GM12878 (cell line): ENCODE results near the gene CTSW. TPM values are rescaled to one million over a fixed set of nuclear protein-coding genes. Genes with fewer than 3 reads are reported as not detected.

ENCODE experiments used
- ATAC-seq: fragments of 200-7000 bp; cut with Tn5 transposase; 3 replicates; pipeline ENCODE4 v1.9.1; 2020; ENCODE audit warnings: mild to moderate bottlenecking, moderate library complexity
- BruUV-seq: library from RNA; stranded (reverse); fragments of 400-500 nt; replicated peaks from 2 replicates; lab custom pipeline; 2021; lab: Mats Ljungman, UMichigan
- CTCF ChIA-PET: fragments of 300-600 bp; sonication (Branson Sonifier 250); formaldehyde crosslinking; extraction: SDS; loops from one replicate; lab custom pipeline; 2021; ENCODE audit warnings: inconsistent platforms; lab: Yijun Ruan, JAX
- POLR2A ChIA-PET: fragments of 350-600 bp; formaldehyde crosslinking; extraction: SDS; loops from one replicate; lab custom pipeline; 2021; ENCODE audit warnings: inconsistent platforms; lab: Charles Lee
- RAD21 ChIA-PET: fragments of 300-600 bp; sonication (Branson Sonifier 250); formaldehyde crosslinking; loops from one replicate; lab custom pipeline; 2023; ENCODE audit warnings: antibody characterized with exemption; ENCODE audit not compliant: unreplicated experiment; lab: Charles Lee
- SMC1A ChIA-PET: fragments of 300-600 bp; sonication (Branson Sonifier 250); formaldehyde crosslinking; loops from one replicate; lab custom pipeline; 2023; ENCODE audit not compliant: unreplicated experiment, uncharacterized antibody; lab: Charles Lee
- DNase-seq: peaks from one replicate; pipeline ENCODE4 v3.0.0-alpha.2; 2011; ENCODE audit warnings: low read depth, low spot score
- FAIRE-seq: peaks from 3 replicates; lab custom pipeline; 2011; peaks lifted over from hg19 to GRCh38; lab: Jason Lieb, UNC
- H2AFZ ChIP-seq: 2 replicates; pipeline ENCODE4 v1.6.0; 2011; ENCODE audit warnings: low read depth, low read length, control low read depth; ENCODE audit not compliant: control insufficient read depth
- H3K27ac ChIP-seq: 2 replicates; pipeline ENCODE4 v1.5.1; 2011; ENCODE audit warnings: control low read depth; ENCODE audit not compliant: control insufficient read depth, insufficient read depth
- H3K27me3 ChIP-seq, 2 experiments: replicated peaks in 1 of 2; 2 replicates each; pipeline versions ENCODE4 v1.6.0 to v1.6.1; 2011; ENCODE audit warnings: low read length in 1 of 2; ENCODE audit not compliant: control insufficient read depth in 2 of 2, insufficient read depth in 2 of 2
- H3K36me3 ChIP-seq, 2 experiments: 2 replicates each; pipeline ENCODE4 v1.5.1; 2011; ENCODE audit warnings: low read length in 1 of 2; ENCODE audit not compliant: control insufficient read depth in 2 of 2, insufficient read depth in 2 of 2
- H3K4me1 ChIP-seq: 2 replicates; pipeline ENCODE4 v1.6.1; 2011; ENCODE audit warnings: mild to moderate bottlenecking, low read length, moderate library complexity, mixed read lengths; ENCODE audit not compliant: control insufficient read depth, insufficient read depth
- H3K4me2 ChIP-seq: 2 replicates; pipeline ENCODE4 v1.6.0; 2011; ENCODE audit warnings: control low read depth; ENCODE audit not compliant: control insufficient read depth, insufficient read depth
- H3K4me3 ChIP-seq: fragments of 200-600 bp; sonication (generic); 2 replicates; pipeline ENCODE4 v1.5.1; 2016
- H3K79me2 ChIP-seq: 2 replicates; pipeline ENCODE4 v1.6.0; 2011; ENCODE audit warnings: low read length; ENCODE audit not compliant: control insufficient read depth, insufficient read depth
- H3K9ac ChIP-seq: 2 replicates; pipeline ENCODE4 v1.8.0; 2011; ENCODE audit warnings: low read length, control low read depth, mixed read lengths; ENCODE audit not compliant: control insufficient read depth, insufficient read depth
- H3K9me3 ChIP-seq: replicated peaks from 3 replicates; pipeline ENCODE4 v1.5.1; 2011; ENCODE audit warnings: mild to moderate bottlenecking, low read length; ENCODE audit not compliant: control insufficient read depth, insufficient read depth
- H4K20me1 ChIP-seq: 2 replicates; pipeline ENCODE4 v1.6.0; 2011; ENCODE audit not compliant: control insufficient read depth, insufficient read depth
- ATF7 ChIP-seq: fragments of 450-650 bp; IDR thresholded peaks from 2 replicates; pipeline ENCODE4 v1.6.1; 2016; ENCODE audit warnings: low read depth, mild to moderate bottlenecking
- CREM ChIP-seq: IDR thresholded peaks from 2 replicates; pipeline ENCODE4 v1.6.1; 2014; ENCODE audit warnings: antibody characterized with exemption, low read depth
- E2F4 ChIP-seq: IDR thresholded peaks from 2 replicates; pipeline ENCODE4 v1.6.1; 2012; ENCODE audit warnings: low read depth, low read length, improper control_type of control experiment
- E4F1 ChIP-seq: fragments of 450-650 bp; IDR thresholded peaks from 2 replicates; pipeline ENCODE4 v1.6.1; 2018; ENCODE audit warnings: borderline replicate concordance, mild to moderate bottlenecking; ENCODE audit not compliant: partially characterized antibody
- GATAD2B ChIP-seq: fragments of 450-650 bp; conservative IDR thresholded peaks from 2 replicates; pipeline ENCODE4 v1.6.1; 2017; ENCODE audit warnings: low read depth, mild to moderate bottlenecking, moderate library complexity
- HDAC2 ChIP-seq: fragments of 200-600 bp; sonication (generic); IDR thresholded peaks from 2 replicates; pipeline ENCODE4 v1.6.1; 2017
- KLF5 ChIP-seq: fragments of 450-650 bp; IDR thresholded peaks from 2 replicates; pipeline ENCODE4 v1.6.1; 2014; ENCODE audit warnings: mild to moderate bottlenecking; ENCODE audit not compliant: partially characterized antibody
- MAX ChIP-seq: IDR thresholded peaks from 2 replicates; pipeline ENCODE4 v1.6.1; 2012; ENCODE audit warnings: low read depth, low read length, improper control_type of control experiment
- MXI1 ChIP-seq: fragments of 150-350 bp; IDR thresholded peaks from 2 replicates; pipeline ENCODE4 v1.6.1; 2011; ENCODE audit warnings: low read depth, mild to moderate bottlenecking, inconsistent platforms, low read length, improper control_type of control experiment
- NFYB ChIP-seq: IDR thresholded peaks from 2 replicates; pipeline ENCODE4 v1.6.1; 2011; ENCODE audit warnings: low read depth, mild to moderate bottlenecking, low read length, improper control_type of control experiment, moderate library complexity; ENCODE audit not compliant: insufficient read depth
- NR2C1 ChIP-seq: fragments of 450-650 bp; IDR thresholded peaks from 2 replicates; pipeline ENCODE4 v1.6.1; 2017; ENCODE audit warnings: antibody characterized with exemption, mild to moderate bottlenecking, moderate library complexity
- RAD51 ChIP-seq: fragments of 450-650 bp; IDR thresholded peaks from 2 replicates; pipeline ENCODE4 v1.6.1; 2016; ENCODE audit warnings: moderate library complexity, mild to moderate bottlenecking, inconsistent platforms
- RCOR1 ChIP-seq: conservative IDR thresholded peaks from 2 replicates; pipeline ENCODE4 v1.6.1; 2012; ENCODE audit warnings: low read depth, low read length, improper control_type of control experiment
- USF2 ChIP-seq: IDR thresholded peaks from 2 replicates; pipeline ENCODE4 v1.6.1; 2011; ENCODE audit warnings: low read depth, low read length, improper control_type of control experiment, borderline replicate concordance
- YBX1 ChIP-seq: fragments of 450-650 bp; IDR thresholded peaks from 2 replicates; pipeline ENCODE4 v1.6.1; 2016; ENCODE audit warnings: antibody characterized with exemption
- ZBED1 ChIP-seq: IDR thresholded peaks from 2 replicates; pipeline ENCODE4 v1.6.1; 2016; ENCODE audit warnings: borderline replicate concordance
- WGBS: methylation state at CpG from one replicate; pipeline ENCODE4 v1.1.6; 2016; ENCODE audit warnings: low lambda C conversion rate; ENCODE audit not compliant: insufficient replicate concordance, insufficient coverage; ENCODE audit errors: missing lambda C conversion rate; 5-methylcytosine and 5-hydroxymethylcytosine counted together
- in situ Hi-C: fragments of 300-500 bp; cut with MboI; formaldehyde crosslinking; loops from 9 replicates; pipeline ENCODE4 v1.14.3; 2018; ENCODE audit warnings: mixed read lengths
- intact Hi-C: fragments of 100-400 bp; cut with micrococcal nuclease; formaldehyde crosslinking; loops from one replicate; pipeline ENCODE4 v1.14.2; 2022; ENCODE audit not compliant: unreplicated experiment
- polyA plus RNA-seq, 11 experiments: library from polyadenylated mRNA; depleted of rRNA in 4 of 11; unstranded in 6 of 11; stranded (reverse) in 5 of 11; fragments of >200 nt; fragmentation: Nextera tagmentation in 4 of 11; fragmentation: Illumina TruSeq in 1 of 11; extraction: Ambion mirVana in 4 of 11; extraction: Trizol in 1 of 11; gene quantifications; 1 replicate in 1 of 11; 2 replicates in 10 of 11; pipeline versions ENCODE4 v1.2.1 to v1.2.3, GENCODE V29; 2011 to 2016; ENCODE audit warnings: inconsistent platforms in 2 of 11, missing spikeins in 2 of 11, low read depth in 1 of 11
- total RNA-seq, 4 experiments: library from RNA; depleted of rRNA in 3 of 4; stranded (reverse); fragments of >200 nt in 3 of 4; fragmentation: Illumina TruSeq in 1 of 4; extraction: Trizol in 1 of 4; gene quantifications; 2 replicates each; pipeline versions ENCODE4 v1.2.1 to v1.2.3, GENCODE V29; 2013 to 2021
- TF ChIP-seq, protein P1 (sequence below): IDR thresholded peaks from 2 replicates; pipeline ENCODE4 v1.6.1; 2011; ENCODE audit warnings: mild to moderate bottlenecking, low read depth, low read length, moderate library complexity; ENCODE audit not compliant: insufficient replicate concordance

CTSW gene
- total and polyA plus RNA-seq, 10 of the 15 experiments (the other 5 are each of a cell fraction or from before 2014, with no cell fraction given), result 0.53 to 12.0 (median 1.7) TPM

DNA sequence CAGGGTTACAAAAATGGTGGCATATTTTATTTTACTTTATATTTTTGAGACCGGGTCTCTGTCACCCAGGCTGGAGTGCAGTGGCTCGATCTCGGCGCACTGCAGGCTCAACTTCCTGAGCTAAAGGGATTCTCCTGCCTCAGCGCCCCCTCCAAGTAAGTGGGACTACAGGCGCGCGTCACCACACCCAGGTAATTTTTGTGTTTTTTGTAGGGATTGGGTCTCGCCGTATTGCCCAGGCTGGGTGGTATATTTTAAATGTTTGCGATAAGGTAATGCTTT is 21.2 kb downstream of the CTSW start:
- no peak overlapping the region for H3K9ac ChIP-seq
- intact Hi-C loops, result no loop called here
- SMC1A ChIA-PET, result interaction anchor here (0.7 to 5.6 kb wide), 5 partner anchors 12 to 90 kb away, joined by 3 to 47 read pairs (median 3); partner anchors contain the start of genes CCDC85B and FIBP

More for the DNA sequence above, 21.2 kb downstream of the CTSW start:
- TF ChIP-seq E2F4 (no peak), CREM (no peak), USF2 (no peak), MAX (no peak), HDAC2 (no peak), KLF5 (no peak), RAD51 (no peak), ZBED1 (no peak), E4F1 (no peak), RCOR1 (no peak), MXI1 (no peak), GATAD2B (no peak), ATF7 (no peak), NFYB (no peak), NR2C1 (no peak), YBX1 (no peak)
- TF ChIP-seq, protein P1, sequence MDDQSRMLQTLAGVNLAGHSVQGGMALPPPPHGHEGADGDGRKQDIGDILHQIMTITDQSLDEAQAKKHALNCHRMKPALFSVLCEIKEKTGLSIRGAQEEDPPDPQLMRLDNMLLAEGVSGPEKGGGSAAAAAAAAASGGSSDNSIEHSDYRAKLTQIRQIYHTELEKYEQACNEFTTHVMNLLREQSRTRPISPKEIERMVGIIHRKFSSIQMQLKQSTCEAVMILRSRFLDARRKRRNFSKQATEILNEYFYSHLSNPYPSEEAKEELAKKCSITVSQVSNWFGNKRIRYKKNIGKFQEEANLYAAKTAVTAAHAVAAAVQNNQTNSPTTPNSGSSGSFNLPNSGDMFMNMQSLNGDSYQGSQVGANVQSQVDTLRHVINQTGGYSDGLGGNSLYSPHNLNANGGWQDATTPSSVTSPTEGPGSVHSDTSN, result no peak
- BruUV-seq, result no TSS peak
- H3K9me3 ChIP-seq, result no peaks in the 10 kb centered on the region
- in situ Hi-C loops, result no loop called here
- no peak overlapping the region for H2AFZ ChIP-seq
- ChIA-PET POLR2A (interaction anchor here (0.6 to 4.9 kb wide), 6 partner anchors 9 to 227 kb away, joined by 3 to 67 read pairs (median 6); partner anchors contain the start of genes CCDC85B and FIBP), CTCF (interaction anchor here (1.1 to 6.5 kb wide), 5 partner anchors 11 to 87 kb away, joined by 3 to 67 read pairs (median 4); partner anchors contain the start of genes CCDC85B and FIBP), RAD21 (interaction anchor here (0.5 to 2.6 kb wide), 4 partner anchors 10 to 200 kb away, joined by 4 to 23 read pairs (median 5); partner anchors contain the start of genes CCDC85B and MUS81)
- no peaks in the 10 kb centered on the region; a peak in 1 of 4 replicates for H3K27me3 ChIP-seq
- no peaks in the 10 kb centered on the region for H3K36me3 ChIP-seq
- no peak overlapping the region for H3K27ac ChIP-seq
- 0 out of 2 replicates have a peak, but pooled peaks cover 6% of the 10 kb centered on the region for H3K4me1 ChIP-seq
- no peak for ATAC-seq
- H3K79me2 ChIP-seq, result peaks cover 9% of the 10 kb centered on the region
- FAIRE-seq, result no peak
- no peak for DNase-seq
- no peaks in the 10 kb centered on the region for H4K20me1 ChIP-seq
- 90% methylated on average over 11 of the region's 11 CpGs for WGBS
- no peak overlapping the region for H3K4me3 ChIP-seq
- peak overlapping the region; percentile 86 for H3K4me2 ChIP-seq
